Kidney (tissue), 14 donors: ENCODE measurements around the gene NPR3. TPM values are rescaled to one million over a fixed set of nuclear protein-coding genes. Genes with fewer than 3 reads are reported as not detected.

Source experiments
- DNase-seq, 5 donors: peaks; one replicate each; pipeline ENCODE4 v3.0.0-alpha.2; 2013 to 2020
- FAIRE-seq: peaks from 2 replicates; lab custom pipeline; 2012; peaks lifted over from hg19 to GRCh38; lab: Jason Lieb, UNC
- H3K27ac ChIP-seq, 2 donors: one replicate each; pipeline ENCODE4 v1.7.0; 2013; ENCODE audit warnings: low read depth in 2 of 2, low read length in 2 of 2, inconsistent platforms in 1 of 2
- H3K27me3 ChIP-seq: one replicate; pipeline ENCODE4 v1.7.1; 2013; ENCODE audit warnings: low read length, inconsistent platforms; ENCODE audit not compliant: control insufficient read depth, insufficient read depth
- H3K36me3 ChIP-seq, 3 donors: one replicate each; pipeline versions ENCODE4 v1.7.0 to v1.7.1; 2013; ENCODE audit warnings: low read length in 3 of 3, control low read depth in 1 of 3, inconsistent platforms in 1 of 3; ENCODE audit not compliant: insufficient read depth in 3 of 3, control insufficient read depth in 2 of 3
- H3K4me1 ChIP-seq, 3 donors: one replicate each; pipeline versions ENCODE4 v1.7.0 to v1.7.1; 2013; ENCODE audit warnings: low read length in 3 of 3, inconsistent platforms in 1 of 3, low read depth in 1 of 3; ENCODE audit not compliant: control insufficient read depth in 2 of 3, insufficient read depth in 2 of 3
- H3K4me3 ChIP-seq, 3 donors: one replicate each; pipeline versions ENCODE4 v1.7.0 to v1.8.1; 2013; ENCODE audit warnings: low read length in 3 of 3, control low read depth in 1 of 3, inconsistent platforms in 1 of 3
- H3K9ac ChIP-seq, 3 donors: one replicate each; pipeline versions ENCODE4 v1.7.0 to v1.7.1; 2013; ENCODE audit warnings: low read length in 3 of 3, control low read depth in 1 of 3, inconsistent platforms in 1 of 3
- H3K9me3 ChIP-seq, 3 donors: one replicate each; pipeline versions ENCODE4 v1.7.0 to v1.7.1; 2013; ENCODE audit warnings: low read length in 3 of 3, control low read depth in 1 of 3, inconsistent platforms in 1 of 3; ENCODE audit not compliant: control insufficient read depth in 2 of 3, insufficient read depth in 1 of 3
- intact Hi-C: fragments of 100-400 bp; cut with DNase I; formaldehyde crosslinking; loops from one replicate; pipeline ENCODE4 v1.11.1; 2022
- polyA plus RNA-seq: library from polyadenylated mRNA; stranded (reverse); fragments of 350-450 nt; fragmentation: Illumina TruSeq; extraction: RNeasy Lipid Tissue Mini Kit (QIAGEN cat#74804); gene quantifications from one replicate; pipeline ENCODE4 v1.2.3, GENCODE V29; 2014; ENCODE audit warnings: low read depth, low replicate concordance; ENCODE audit not compliant: insufficient read depth
- total RNA-seq: library from RNA; stranded (reverse); fragmentation: NEBNext Ultra II Directional; extraction: Animal tissue kit (Norgen Biotek cat#: 25700); gene quantifications from one replicate; pipeline ENCODE4 v1.2.1, GENCODE V29; 2021
- TF ChIP-seq, protein P1 (sequence below): IDR thresholded peaks from 3 replicates; pipeline ENCODE4 v1.5.1; 2012; ENCODE audit warnings: mild to moderate bottlenecking, moderate library complexity, borderline replicate concordance; ENCODE audit not compliant: insufficient read depth; ENCODE audit errors: extremely low read depth
- donor health status: control.
- donor health status: control.
- donor health status: control.
- donor health status: control.
- donor health status: control.
- donor health status: DM: yes; HTN: yes; CAD: no.
- donor health status: Normal renal cell carcinoma (clear cell type).

NPR3 gene
- total and polyA plus RNA-seq, 2 donors from 2014 or later, result 12.5 to 33.7 TPM

DNA sequence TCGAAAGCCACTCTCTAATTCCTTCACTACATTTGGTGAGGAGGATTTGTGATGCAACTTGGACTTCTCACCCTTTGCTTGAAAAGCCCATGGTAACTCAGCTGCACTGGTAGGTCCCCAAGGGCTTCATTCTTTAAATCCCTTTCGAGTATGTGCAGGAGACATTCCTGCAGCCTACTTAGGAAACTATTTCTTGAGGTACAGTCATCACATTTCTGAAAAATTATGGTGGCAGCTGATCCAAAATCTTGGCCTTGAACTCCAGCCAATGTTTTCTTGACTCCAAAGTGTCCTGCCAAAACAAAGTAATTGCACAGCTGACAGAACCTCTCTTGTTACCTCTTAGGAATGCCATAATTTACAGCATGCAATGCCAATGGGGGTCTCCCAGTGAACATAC is 99.7 kb downstream of the NPR3 start:
- Histone ChIP-seq H3K9ac (no peak overlapping the region), H3K36me3 (no peaks in the 10 kb centered on the region), H3K4me1 (no peaks in the 10 kb centered on the region), H3K9me3 (no peaks in the 10 kb centered on the region), H3K27me3 (no peaks in the 10 kb centered on the region), H3K27ac (no peak overlapping the region), H3K4me3 (no peak overlapping the region)
- TF ChIP-seq, protein P1, sequence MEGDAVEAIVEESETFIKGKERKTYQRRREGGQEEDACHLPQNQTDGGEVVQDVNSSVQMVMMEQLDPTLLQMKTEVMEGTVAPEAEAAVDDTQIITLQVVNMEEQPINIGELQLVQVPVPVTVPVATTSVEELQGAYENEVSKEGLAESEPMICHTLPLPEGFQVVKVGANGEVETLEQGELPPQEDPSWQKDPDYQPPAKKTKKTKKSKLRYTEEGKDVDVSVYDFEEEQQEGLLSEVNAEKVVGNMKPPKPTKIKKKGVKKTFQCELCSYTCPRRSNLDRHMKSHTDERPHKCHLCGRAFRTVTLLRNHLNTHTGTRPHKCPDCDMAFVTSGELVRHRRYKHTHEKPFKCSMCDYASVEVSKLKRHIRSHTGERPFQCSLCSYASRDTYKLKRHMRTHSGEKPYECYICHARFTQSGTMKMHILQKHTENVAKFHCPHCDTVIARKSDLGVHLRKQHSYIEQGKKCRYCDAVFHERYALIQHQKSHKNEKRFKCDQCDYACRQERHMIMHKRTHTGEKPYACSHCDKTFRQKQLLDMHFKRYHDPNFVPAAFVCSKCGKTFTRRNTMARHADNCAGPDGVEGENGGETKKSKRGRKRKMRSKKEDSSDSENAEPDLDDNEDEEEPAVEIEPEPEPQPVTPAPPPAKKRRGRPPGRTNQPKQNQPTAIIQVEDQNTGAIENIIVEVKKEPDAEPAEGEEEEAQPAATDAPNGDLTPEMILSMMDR, result no peak
- intact Hi-C loops, result no loop called here
- FAIRE-seq, result no peak
- peak in 1 of 5 donors; percentile 33 for DNase-seq

DNA sequence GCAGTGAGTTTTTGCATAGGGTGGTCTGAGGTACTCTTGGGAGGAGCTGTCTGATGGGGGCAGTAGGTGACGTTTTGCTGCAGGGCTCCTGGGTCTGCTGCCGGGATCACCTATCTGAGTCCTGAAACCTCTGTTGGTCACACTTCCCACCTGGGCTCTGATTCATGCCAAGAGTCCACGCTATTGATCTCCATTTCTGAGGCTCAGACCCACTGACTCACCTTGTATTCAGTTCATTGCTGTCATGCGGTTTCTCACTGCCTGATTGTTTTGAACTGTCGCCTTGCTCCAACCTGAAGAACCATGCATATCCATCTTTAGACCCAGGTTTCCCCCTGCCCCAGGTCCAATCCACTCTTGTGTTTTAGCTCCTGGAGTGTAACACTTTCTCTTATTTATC is 101.3 kb downstream of the NPR3 start:
- H3K4me1 ChIP-seq, result no peaks in the 10 kb centered on the region
- FAIRE-seq (no peak), DNase-seq (no peak)
- H3K9me3 ChIP-seq, result no peaks in the 10 kb centered on the region
- H3K27ac ChIP-seq, result no peak overlapping the region
- no peaks in the 10 kb centered on the region for H3K36me3 ChIP-seq
- intact Hi-C loops, result no loop called here
- no peak overlapping the region for H3K4me3 ChIP-seq
- no peaks in the 10 kb centered on the region for H3K27me3 ChIP-seq
- TF ChIP-seq, protein P1, result no peak
- H3K9ac ChIP-seq, result no peak overlapping the region

DNA sequence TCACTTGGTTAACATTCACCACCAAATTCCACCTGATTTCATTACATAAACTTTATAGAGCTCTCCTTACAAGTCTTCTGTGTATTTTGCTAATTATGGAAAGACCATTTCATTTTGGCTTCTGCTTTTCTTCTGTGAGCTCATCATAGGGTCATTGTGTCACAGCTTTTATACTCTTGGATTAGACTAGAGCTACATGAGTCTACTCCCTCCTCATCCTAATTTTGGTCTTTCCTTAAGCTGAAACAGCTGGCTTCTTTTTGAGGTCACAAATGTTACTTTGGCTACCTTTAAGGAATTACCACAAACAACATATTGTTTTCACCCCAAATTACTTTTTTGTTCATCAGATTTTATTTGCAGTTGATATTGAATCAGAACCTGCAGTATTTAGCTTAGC is 103.0 kb downstream of the NPR3 start:
- Histone ChIP-seq H3K4me3 (no peak overlapping the region), H3K9me3 (no peaks in the 10 kb centered on the region), H3K27me3 (no peaks in the 10 kb centered on the region), H3K27ac (no peak overlapping the region), H3K9ac (no peak overlapping the region), H3K4me1 (no peaks in the 10 kb centered on the region), H3K36me3 (no peaks in the 10 kb centered on the region)
- TF ChIP-seq, protein P1, result no peak
- intact Hi-C loops, result no loop called here
- DNase-seq, result no peak
- FAIRE-seq, result no peak

DNA sequence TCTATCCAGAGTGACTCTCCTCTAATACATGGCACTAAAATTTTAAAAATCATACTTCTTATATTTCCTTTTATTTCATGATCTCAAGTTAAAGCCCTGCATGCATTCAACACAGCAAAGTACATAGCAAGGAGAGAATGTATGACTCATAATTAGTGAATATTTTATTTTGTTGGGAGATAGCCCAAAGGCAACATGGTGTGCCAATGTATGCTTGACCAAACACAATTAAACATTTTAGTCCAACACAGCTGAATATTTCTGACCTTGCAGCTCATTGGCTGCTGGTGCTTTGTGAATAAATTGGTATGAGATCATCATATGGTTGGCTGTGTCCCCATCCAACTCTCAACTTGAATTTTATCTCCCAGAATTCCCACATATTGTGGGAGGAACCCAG is 103.5 kb downstream of the NPR3 start:
- Histone ChIP-seq H3K4me3 (no peak overlapping the region), H3K27me3 (no peaks in the 10 kb centered on the region), H3K9me3 (no peaks in the 10 kb centered on the region), H3K27ac (no peak overlapping the region), H3K36me3 (no peaks in the 10 kb centered on the region), H3K4me1 (no peaks in the 10 kb centered on the region), H3K9ac (no peak overlapping the region)
- FAIRE-seq, result no peak
- intact Hi-C loops, result no loop called here
- no peak for DNase-seq
- TF ChIP-seq, protein P1, result no peak
